Hematopoietic multipotent progenitor cell (in vitro differentiated cells): Measurements from ENCODE around the gene RPH3AL. TPM values are rescaled to one million over a fixed set of nuclear protein-coding genes. Genes with fewer than 3 reads are reported as not detected.

Source experiments
- DNase-seq, 3 donors: peaks; one replicate each; pipeline ENCODE4 v3.0.0-alpha.2; 2011 to 2015; ENCODE audit warnings: low read depth in 2 of 3, low spot score in 2 of 3
- total RNA-seq: library from RNA; depleted of rRNA; stranded (reverse); fragments of >200 nt; gene quantifications from one replicate; pipeline ENCODE4 v1.2.3, GENCODE V29; 2012

The RPH3AL gene
- total RNA-seq, 1 donor = 14.3 TPM

GRCh38 chr17:305090-305976 is 47.3 kb downstream of the RPH3AL start:
- no peak for DNase-seq

GRCh38 chr17:304461-304860 is 48.1 kb downstream of the RPH3AL start:
- DNase-seq = no peak

- DNase-seq = no peak
Measured at GRCh38 chr17:303168-303567, 49.4 kb downstream of the RPH3AL start.

- no peak for DNase-seq
Measured at GRCh38 chr17:302300-302698, 50.3 kb downstream of the RPH3AL start.

DNA sequence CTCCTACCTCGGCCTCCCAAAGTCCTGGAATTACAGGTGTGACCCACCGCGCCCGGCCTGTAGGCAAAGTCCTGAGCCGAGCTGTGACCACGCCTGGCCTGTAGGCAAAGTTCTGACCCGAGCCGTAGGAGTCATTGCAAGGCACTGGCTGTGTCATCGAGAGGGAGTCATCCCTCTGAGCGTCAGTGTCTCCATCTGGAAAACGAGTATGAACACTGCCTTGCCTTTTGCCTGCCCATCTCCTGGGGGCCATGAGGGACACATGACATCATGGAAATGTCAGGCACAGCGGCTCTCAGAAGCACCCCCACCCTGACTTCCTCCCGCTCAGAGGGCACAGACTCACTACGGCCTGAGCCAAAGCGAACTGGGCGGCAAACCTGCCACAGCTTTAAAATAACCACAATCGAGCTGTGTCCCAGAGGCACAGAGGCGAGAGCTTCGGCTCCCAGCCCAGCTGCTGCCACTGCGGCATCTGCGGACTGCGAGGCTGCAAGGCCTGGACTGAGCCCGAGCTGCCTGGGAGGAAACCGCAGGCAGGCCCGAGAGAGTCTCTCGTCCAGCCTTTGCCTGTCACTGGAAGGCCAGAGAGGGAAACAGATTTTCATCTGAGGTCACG is 50.8 kb downstream of the RPH3AL start:
- DNase-seq = peak in 1 of 3 donors; percentile 36

DNA sequence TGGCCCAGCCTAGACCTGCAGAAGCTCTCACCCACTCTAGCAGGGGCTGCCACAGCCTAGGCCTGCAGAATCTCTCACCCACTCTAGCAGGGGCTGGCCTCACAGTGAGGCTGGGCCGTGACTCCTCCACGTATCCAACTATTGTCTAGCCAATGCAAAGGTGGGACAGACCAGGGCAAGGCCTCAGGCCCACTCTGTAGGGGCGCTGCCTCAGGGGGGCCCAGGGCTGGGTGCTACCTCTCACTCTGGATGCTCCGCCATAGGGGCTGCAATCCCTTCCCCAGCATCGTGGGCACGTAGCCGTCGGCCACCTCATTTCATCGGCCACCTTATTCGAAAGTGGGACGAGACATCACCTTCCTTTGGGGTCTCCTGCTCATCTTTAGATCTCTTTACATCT is 51.7 kb downstream of the RPH3AL start:
- no peak for DNase-seq

- no peak for DNase-seq
Measured at GRCh38 chr17:299546-299945, 53.1 kb downstream of the RPH3AL start.

DNA sequence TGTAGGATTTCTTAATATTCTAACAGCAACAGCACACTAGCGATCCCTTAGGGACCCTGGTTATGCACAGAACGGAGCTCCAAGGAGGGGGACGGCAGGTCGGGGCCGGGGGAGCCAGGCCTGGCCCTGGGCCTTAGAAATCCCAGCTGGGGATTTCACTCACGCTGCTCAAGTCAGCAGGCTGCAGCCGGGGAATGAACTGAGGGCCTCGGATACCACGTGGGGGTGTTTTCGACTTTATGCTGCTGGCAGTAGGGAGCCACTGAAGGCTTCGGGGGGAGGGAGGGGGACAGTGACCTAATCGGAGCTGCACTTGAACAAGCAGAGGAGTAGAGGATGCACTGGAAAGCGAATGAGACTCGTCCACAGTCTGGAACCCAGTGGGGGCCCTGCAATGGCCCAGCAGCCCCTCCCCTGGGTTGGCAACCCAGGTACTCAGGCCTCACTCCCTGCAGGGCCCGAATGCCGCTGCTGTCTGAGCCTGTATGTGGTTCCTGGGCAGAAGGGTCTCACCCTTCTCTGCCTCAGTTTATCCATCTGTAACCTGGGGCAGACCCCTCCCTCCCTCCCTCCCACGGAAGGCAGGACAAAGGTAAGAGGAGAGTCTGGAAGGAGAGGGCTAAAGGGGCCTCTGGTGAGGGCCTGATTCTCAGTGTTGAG is 53.7 kb downstream of the RPH3AL start:
- DNase-seq = no peak

DNA sequence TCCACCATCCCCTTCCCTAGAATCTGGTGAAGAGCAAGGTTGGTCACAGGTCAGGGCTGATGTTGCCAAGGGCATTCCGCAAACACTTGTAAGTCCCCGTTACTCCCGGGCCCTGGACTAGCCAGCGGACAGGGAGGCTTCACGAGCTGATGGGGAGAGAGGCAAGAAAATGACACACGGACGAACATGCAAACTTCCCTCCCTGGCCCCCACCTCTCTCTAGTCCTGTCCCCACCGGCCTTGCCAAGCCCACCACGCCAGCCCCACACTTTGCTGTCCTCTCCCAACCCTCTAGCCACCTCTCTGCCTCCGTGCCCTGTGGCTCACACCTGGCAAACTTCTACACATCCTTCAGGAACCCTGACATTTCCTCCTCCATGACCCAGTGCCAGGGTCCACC is 54.8 kb downstream of the RPH3AL start:
- no peak for DNase-seq

DNA sequence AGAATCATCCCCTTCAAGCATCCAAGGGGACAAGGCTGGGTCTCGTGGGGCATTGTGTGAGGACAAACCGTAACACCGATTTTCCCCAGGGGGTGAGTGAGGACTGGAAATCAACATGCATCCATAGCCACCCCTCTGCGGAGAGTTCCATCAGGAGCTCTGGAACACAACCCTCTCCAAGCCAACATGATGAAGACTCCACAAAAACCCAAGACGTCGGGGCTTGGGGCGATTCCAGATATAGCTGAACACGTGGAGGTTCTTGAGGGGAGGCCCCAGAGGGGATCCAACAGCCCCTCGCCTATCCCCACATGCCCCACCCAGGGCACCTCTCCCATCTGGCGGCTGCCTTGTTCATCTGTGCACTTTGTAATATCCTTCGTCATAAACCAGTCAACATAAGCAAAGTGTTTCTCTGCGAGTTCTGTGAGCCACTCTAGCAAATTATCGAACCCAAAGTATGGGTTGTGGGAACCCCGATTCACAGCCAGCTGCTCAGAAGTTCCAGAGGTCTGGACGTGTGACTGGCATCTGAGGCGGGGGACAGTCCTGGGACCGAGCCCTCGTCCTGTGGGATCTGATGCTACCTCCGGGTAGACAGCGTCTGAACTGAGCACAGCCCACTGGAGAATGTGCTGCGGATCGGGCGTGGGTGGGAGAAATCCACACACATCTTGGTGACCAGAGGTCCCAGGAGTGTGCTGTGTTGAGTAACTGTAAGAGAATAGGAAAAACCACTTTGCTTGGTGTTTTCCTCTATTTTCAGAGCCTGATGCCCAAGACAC is 55.5 kb downstream of the RPH3AL start:
- DNase-seq = no peak

- no peak for DNase-seq
Measured at GRCh38 chr17:296379-296778, 56.2 kb downstream of the RPH3AL start.

- peak in 2 of 3 donors; percentile 35 to 71 for DNase-seq
Measured at GRCh38 chr17:292531-293382, 59.9 kb downstream of the RPH3AL start.

DNA sequence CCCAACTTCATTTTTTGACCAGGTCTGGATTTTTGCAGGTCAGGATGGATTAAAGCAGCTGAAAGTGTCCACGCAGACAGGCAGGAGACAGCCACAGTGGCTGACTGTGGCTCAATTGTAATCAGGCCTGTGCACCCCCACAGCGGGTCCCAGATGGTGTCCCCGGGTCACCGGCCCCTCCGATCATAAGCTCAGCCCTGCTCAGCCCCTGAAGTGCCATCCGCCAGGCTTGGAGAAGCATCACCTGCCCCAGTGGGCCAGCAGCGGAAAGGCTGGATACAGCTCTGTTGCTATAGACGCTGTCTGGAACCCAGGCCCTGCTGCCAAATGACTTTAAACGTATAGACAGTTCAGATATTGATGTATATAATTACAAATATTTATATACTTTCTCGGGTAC is 60.6 kb downstream of the RPH3AL start:
- DNase-seq = no peak

GRCh38 chr17:291587-291986 is 61.0 kb downstream of the RPH3AL start:
- no peak for DNase-seq

DNA sequence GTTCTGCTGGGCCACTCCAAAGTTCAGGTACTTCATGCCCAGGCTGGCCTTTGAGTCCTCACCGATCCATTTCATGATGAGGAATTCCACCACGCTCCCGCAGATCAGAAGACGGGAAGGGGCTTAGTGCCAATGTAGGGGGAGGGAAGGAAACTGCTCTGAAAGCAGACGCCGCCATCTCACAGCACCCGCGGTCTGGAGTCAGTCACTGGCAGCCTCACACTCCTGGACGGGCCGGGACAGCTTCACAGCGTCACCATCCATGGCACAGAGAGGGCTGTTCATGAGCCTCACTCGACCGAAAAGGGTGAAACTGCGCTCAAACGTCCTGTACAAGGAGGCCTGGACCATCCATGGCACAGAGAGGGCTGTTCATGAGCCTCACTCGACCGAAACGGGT is 62.0 kb downstream of the RPH3AL start:
- DNase-seq = no peak

GRCh38 chr17:290121-290521 is 62.5 kb downstream of the RPH3AL start:
- DNase-seq = no peak

- DNase-seq = no peak
Measured at GRCh38 chr17:289409-289808, 63.2 kb downstream of the RPH3AL start.

DNA sequence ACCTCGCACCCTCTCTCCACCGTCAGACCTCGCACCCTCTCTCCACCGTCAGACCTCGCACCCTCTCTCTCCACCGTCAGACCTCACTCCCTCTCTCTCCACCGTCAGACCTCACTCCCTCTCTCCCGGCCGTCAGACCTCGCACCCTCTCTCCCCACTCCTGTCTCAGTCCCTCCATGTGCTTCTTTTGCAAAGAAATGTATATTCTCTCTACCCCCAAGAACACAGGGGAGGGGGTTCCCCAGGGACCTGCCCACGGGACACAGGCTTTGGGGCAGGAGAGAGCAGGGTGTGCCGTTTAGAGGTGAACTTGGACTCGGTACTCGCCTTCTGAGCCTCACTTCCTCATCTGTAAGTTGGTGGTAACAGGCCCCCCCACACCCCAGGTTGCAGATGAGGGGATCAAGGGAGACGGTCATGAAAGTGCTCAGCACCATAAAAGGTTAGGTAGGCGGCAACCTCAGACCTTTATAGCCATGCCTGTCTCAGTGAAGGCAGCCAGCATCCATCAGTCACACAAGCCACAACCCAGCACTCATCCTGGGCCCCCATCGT is 63.7 kb downstream of the RPH3AL start:
- peak in 1 of 3 donors; percentile 45 for DNase-seq

DNA sequence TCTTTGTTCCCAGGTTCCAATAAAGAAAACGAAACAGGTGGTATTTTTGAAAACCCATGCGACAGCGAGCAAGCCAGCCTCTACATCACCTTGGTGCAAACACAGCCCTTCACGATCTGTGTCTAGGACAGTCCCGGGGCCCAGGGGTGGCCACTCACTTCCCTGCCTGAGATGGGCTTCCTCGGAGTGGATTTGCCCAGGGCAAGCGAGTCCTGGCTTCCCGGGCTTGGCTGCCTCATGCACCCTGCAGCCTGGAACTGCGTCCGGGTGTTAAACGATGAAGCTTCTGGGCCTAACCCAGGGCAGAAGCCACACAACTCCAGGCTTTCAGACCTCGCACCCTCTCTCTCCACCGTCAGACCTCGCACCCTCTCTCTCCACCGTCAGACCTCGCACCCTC is 66.0 kb downstream of the RPH3AL start:
- DNase-seq = no peak
